ENCODE results near the gene MOB3B.
A peak's percentile ranks its signal among the peaks of the same experiment; 100 is the strongest.

MOB3B gene

DNA sequence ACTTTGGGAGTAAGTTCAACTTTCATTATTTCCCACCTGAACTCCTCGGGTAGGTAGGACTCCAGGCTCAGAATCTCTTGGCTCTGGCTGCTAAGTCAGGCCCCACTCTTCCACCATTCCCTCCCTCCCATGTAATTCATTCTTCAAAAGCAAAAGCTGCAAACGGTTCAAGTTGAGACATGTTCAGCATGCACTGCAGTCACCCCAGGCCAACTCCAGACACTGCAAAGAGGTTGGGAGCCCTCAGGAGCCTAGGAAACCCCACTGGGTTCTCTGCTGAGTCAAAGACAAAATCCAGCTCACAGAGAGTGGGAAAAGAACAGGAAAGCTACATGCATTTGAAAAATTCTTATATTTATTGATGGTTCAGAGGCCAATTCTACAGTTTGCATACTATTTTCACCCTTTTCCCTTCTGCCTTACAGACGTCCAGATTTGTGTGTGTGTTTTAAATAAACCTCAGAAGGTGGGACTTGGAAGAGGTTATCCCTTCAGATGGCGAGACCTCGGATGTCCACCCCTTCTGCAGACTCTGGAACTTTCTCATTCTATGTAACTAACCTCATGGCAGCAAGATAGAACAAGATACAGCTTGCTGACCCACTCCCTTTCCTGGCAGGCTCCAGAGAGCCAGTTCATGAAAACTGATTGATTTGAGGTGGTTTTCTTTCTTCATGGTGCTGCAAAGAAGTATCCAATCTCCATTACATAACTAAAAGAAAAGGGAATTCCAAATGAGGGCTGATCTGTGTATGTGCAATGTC, 167.0 kb downstream of the MOB3B start:
- DNase-seq (ENCODE audit: low spot score), result no peak

- no peak for DNase-seq (ENCODE audit: low spot score)
These were observed 168.1 kb downstream of the MOB3B start for GRCh38 chr9:27361492-27361891.

DNA sequence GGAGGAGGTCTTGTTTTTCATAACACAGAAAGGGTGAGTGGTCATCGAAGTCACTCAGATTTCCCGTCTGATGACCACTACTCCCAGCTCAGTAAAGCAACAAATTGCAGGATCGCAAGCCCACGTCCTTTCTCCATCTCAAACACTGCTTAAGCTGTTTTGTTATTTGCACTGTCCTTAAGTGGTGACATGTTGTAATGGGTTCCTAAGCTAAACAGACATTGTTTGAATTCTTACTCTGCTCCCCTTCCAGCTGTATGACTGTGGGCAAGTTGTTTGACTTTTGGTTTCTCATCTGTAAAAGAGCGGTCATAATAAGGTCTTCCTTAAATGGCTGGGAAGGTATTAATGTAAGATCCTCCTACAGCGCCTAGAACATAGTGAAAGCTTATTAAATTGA, 169.9 kb downstream of the MOB3B start:
- no peak for DNase-seq (ENCODE audit: low spot score)

GRCh38 chr9:27358007-27358406, 171.6 kb downstream of the MOB3B start:
- DNase-seq (ENCODE audit: low spot score), result no peak

DNA sequence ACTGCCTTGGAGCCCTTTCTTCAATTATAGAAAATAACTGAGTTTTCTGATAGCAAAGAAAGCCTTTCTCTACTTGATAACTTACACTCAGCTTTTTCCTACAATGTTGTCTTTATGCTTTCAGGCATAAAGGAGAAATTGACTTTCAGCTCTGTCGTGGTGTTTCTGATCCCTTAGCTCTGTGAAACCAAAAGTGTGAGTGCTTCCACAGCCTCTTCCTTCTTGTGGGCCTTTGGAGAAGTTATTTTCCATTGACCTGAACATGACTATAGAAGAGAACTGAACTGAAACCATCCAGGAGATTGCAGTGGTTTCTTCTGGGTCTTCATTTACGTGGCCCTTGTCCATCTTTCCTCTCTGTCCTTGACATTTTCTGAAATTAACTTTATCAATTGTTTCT, 173.2 kb downstream of the MOB3B start:
- DNase-seq (ENCODE audit: low spot score), result no peak

DNA sequence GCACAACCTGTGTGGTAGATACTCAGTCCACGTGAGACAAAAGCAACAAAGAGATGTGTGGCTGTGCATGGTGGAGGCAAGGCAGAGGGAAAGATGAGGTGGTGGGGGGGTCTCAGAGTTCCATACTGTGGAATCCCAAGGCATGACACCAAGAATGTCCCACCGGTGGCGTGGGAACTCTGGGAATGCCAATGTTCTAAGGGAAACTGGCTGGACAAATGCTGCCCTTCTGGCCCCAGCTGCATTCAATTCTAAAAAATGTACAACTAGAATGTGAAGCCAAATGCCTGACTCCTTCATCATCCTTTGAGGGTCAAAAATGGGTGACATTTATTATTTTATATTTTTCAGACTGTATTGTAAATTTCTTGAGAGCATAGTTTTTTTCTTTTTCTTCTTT, 174.4 kb downstream of the MOB3B start:
- DNase-seq (ENCODE audit: low spot score), result no peak

GRCh38 chr9:27353474-27354229, 176.0 kb downstream of the MOB3B start:
- DNase-seq (ENCODE audit: low spot score), result no peak

- DNase-seq (ENCODE audit: low spot score), result no peak
These were observed 176.5 kb downstream of the MOB3B start for GRCh38 chr9:27353166-27353473.

DNA sequence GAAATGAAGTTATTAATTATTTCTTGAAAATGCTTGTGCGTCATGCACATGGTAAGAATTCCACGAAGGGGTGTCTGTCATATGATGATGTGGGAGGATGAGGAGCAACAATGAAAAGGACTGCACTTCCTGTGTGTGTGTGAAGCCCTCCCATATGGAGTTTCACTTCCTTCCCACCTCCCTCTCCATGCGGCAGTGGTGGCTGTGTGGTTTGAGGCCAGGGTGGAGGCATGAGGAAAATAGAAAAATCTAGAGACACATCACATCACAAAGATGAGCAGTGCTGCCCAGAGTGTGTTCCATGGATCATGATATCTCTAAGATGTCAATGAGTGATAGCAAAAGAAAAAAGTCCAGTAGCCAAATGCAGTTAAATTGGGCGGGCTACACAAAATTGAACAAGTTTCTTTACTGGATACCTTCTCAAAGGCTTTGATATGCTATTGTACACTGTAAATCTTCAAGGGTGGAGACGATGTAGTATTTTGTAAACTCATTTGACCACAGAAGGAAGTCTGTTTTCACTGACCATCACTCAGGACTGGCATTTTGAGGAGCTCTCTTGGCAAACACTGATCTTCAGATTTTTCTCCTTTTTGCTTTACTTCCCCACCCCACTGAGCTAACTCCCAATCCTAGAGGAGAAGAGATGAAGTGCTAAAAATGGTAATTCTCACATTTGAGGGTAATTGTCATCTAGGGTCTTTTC, 177.0 kb downstream of the MOB3B start:
- no peak for DNase-seq (ENCODE audit: low spot score)

DNA sequence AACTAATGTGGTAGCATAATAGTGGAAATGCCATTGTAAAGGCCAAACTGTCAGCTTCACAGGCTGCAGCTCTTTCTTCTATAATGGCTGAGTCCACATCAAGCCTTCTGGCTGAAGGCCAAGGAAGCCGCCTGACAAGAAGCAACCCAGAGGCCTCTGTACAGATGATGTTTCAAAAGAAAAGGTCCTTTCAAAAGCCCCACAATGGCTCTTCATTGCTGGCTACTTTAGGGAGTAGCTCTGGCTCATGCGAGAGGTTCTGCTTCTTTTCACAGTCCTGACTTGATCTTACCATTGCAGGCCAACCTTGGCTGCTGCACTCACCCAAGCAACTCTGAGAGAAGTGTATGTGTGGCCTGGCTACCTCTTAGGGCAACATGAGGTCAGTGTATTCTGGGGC, 178.2 kb downstream of the MOB3B start:
- no peak for DNase-seq (ENCODE audit: low spot score)

GRCh38 chr9:27350382-27350976, 179.1 kb downstream of the MOB3B start:
- DNase-seq (ENCODE audit: low spot score), result no peak

DNA sequence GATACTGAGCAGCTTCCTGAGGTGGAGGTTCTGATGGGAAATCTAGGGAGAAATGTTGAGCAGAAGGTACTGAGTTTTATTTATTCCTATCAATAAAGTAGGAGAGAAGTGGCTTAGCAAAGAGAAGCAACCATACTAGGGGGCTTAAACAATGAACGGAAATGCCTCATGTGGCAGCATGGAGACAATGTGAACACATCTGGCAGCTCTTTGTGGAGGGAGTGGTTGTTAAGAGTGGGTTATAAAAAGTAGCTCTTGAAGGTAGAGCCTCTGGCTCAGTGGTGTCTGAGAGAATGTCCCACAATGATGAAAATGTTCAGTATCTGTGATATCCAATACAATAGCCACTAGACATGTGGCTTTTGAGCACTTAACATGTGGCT, 179.9 kb downstream of the MOB3B start:
- DNase-seq (ENCODE audit: low spot score), result peak; percentile 70

GRCh38 chr9:27348785-27349697, 180.6 kb downstream of the MOB3B start:
- DNase-seq (ENCODE audit: low spot score), result no peak

DNA sequence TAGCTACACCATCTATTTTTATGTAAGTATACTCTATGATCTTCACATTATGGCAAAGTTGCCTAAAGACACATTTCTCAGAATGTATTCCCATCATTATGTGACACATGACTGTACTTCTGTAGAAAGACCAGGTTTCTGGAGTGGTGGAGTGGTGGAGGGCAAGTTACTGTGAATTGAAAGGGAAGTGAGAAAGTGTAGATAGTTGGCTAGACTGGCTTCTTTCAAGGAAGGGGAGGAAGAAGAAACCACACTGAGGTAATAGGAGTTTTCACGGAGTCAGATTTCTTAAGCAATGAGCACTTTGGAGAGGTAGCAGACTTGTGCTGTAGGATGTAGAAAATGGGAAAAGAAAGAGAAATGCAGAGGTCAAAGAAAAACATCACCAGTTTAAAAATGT, 181.7 kb downstream of the MOB3B start:
- DNase-seq (ENCODE audit: low spot score), result no peak

GRCh38 chr9:27344776-27345175, 184.8 kb downstream of the MOB3B start:
- DNase-seq (ENCODE audit: low spot score), result no peak

GRCh38 chr9:27341545-27342294, 187.9 kb downstream of the MOB3B start:
- no peak for DNase-seq (ENCODE audit: low spot score)

- DNase-seq (ENCODE audit: low spot score), result no peak
These were observed 188.6 kb downstream of the MOB3B start for GRCh38 chr9:27340961-27341511.

DNA sequence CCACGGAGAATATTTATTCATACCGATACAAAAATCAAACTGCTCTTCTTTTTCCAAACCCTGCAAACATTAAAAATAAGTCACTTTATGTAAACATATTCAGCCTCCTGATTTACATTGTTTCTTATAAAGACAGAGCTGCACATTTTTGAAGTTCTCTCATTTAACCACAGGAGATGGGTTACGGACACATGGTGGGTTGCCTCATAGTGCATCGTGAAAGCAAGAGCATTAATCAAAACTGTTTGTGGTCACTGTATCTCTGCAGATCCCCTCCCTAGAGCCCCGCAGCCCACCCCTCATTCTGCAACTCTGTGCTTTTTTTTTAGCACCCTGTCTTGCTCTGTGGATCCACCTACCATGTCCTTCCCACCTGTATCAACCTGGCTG, 189.3 kb downstream of the MOB3B start:
- no peak for DNase-seq (ENCODE audit: low spot score)

DNA sequence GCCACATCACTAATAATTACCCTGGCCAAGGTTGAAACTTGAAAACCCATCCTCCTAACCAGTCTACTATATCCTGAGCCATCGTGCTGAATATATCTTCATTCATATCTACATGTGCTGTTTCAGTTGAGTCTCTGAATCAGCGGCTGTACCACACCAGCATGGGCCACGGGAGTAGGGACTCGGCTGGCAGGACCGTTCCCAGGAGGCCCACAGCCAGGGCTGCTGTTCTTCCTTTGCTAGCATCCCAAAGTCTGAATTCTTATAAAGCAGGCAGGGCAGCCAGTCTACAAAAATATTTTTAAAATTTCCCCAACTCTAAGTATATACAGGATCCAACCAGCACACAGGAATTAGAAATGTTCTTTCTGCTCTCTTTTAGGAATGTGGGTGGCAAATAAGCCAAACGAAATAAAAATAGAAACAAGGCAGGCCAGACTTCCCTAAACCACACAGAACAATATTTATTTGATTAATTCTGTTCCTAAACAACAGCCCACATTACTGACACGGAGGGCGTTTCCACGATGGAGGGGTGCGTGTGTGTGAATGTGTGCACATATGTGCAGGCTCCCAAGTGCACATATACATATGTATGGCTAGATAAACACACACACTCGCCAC, 189.8 kb downstream of the MOB3B start:
- no peak for DNase-seq (ENCODE audit: low spot score)

GRCh38 chr9:27338527-27338903, 191.1 kb downstream of the MOB3B start:
- no peak for DNase-seq (ENCODE audit: low spot score)

All from kidney capillary endothelial cell (primary cell).